OCI-M1 (cell line): ENCODE results near the gene SMARCA4.
"Not testable (repeated sequence)": the region's sequence is repeated elsewhere in the genome, so short reads cannot be mapped to it uniquely, and the experiment has no call there.

Experiments
- DNase-seq: peaks from one replicate; lab custom pipeline; 2025; lab: John Stamatoyannopoulos, UW

SMARCA4 gene

GRCh38 chr19:10928563-10929401 lies 32.0 kb upstream of the SMARCA4 start, which contains the start of the genes TIMM29 and YIPF2:
TSS of gene TIMM29 (plus strand) at chr19:10928811. CDS start at chr19:10928823, 12 bp downstream.
TSS of gene YIPF2 (minus strand) at chr19:10928639. CDS start at chr19:10928410, 229 bp downstream.
- DNase-seq = peak; percentile 100

GRCh38 chr19:10929402-10929794 lies 31.4 kb upstream of the SMARCA4 start:
- no peak for DNase-seq

GRCh38 chr19:10935371-10936059 lies 25.3 kb upstream of the SMARCA4 start:
- DNase-seq = peak; percentile 93

- DNase-seq = peak; percentile 98
Measured at GRCh38 chr19:10936661-10937084, 24.2 kb upstream of the SMARCA4 start.

- not testable (repeated sequence) for DNase-seq
Measured at GRCh38 chr19:10941649-10942048, 19.2 kb upstream of the SMARCA4 start.

- DNase-seq = not testable (repeated sequence)
Measured at GRCh38 chr19:10943412-10943811, 17.4 kb upstream of the SMARCA4 start.

GRCh38 chr19:10945264-10945663 lies 15.6 kb upstream of the SMARCA4 start:
- peak; percentile 53 for DNase-seq

- no peak for DNase-seq
Measured at GRCh38 chr19:10946958-10947657, 13.7 kb upstream of the SMARCA4 start.

GRCh38 chr19:10952809-10953208 lies 8.0 kb upstream of the SMARCA4 start:
- DNase-seq = no peak

- not testable (repeated sequence) for DNase-seq
Measured at GRCh38 chr19:10959277-10959968, 1.4 kb upstream of the SMARCA4 start.

GRCh38 chr19:10961073-10961860 lies 437 bp downstream of the SMARCA4 start:
- DNase-seq = peak; percentile 83

- DNase-seq = no peak
Measured at GRCh38 chr19:10962863-10963262, 2.0 kb downstream of the SMARCA4 start.

- no peak for DNase-seq
Measured at GRCh38 chr19:10963865-10964264, 3.0 kb downstream of the SMARCA4 start.

- DNase-seq = no peak
Measured at GRCh38 chr19:10964903-10965302, 4.1 kb downstream of the SMARCA4 start.

GRCh38 chr19:10965398-10965797 lies 4.6 kb downstream of the SMARCA4 start:
- no peak for DNase-seq

GRCh38 chr19:10966809-10967208 lies 6.0 kb downstream of the SMARCA4 start:
- no peak for DNase-seq

GRCh38 chr19:10968527-10969135 lies 7.8 kb downstream of the SMARCA4 start:
- DNase-seq = no peak

GRCh38 chr19:10971107-10971726 lies 10.4 kb downstream of the SMARCA4 start:
- DNase-seq = no peak

GRCh38 chr19:10975374-10976130 lies 14.7 kb downstream of the SMARCA4 start:
- no peak for DNase-seq
